Keratinocyte (primary cell): Measurements from ENCODE around the gene OR10G6. TPM values are rescaled to one million over a fixed set of nuclear protein-coding genes. Genes with fewer than 3 reads are reported as not detected.

ENCODE experiments used
- DNase-seq: peaks from one replicate; pipeline ENCODE4 v3.0.0-alpha.2; 2011; ENCODE audit warnings: low read depth, missing footprints, low spot score
- FAIRE-seq: peaks from 2 replicates; lab custom pipeline; 2011; peaks lifted over from hg19 to GRCh38; lab: Jason Lieb, UNC
- H2AFZ ChIP-seq: 2 replicates; pipeline ENCODE4 v1.6.0; 2012; ENCODE audit warnings: low read length, control low read depth, inconsistent platforms; ENCODE audit not compliant: control insufficient read depth
- H3K27ac ChIP-seq: 2 replicates; pipeline ENCODE4 v1.5.1; 2011; ENCODE audit warnings: low read length; ENCODE audit not compliant: control insufficient read depth, insufficient read depth
- H3K27me3 ChIP-seq: 3 replicates; pipeline ENCODE4 v1.6.0; 2011; ENCODE audit warnings: low read length; ENCODE audit not compliant: control insufficient read depth, insufficient read depth; ENCODE audit errors: extremely low read depth
- H3K36me3 ChIP-seq, 2 experiments: 2 replicates in 1 of 2; 3 replicates in 1 of 2; pipeline ENCODE4 v1.5.1; 2011; ENCODE audit warnings: low read length in 2 of 2, mild to moderate bottlenecking in 1 of 2; ENCODE audit not compliant: control insufficient read depth in 2 of 2, insufficient read depth in 2 of 2; ENCODE audit errors: extremely low read depth in 1 of 2
- H3K4me1 ChIP-seq: 3 replicates; pipeline ENCODE4 v1.5.1; 2011; ENCODE audit warnings: low read length; ENCODE audit not compliant: control insufficient read depth, insufficient read depth; ENCODE audit errors: extremely low read depth
- H3K4me2 ChIP-seq: 3 replicates; pipeline ENCODE4 v1.6.0; 2011; ENCODE audit warnings: low read depth, low read length; ENCODE audit not compliant: control insufficient read depth, insufficient read depth; ENCODE audit errors: extremely low read depth
- H3K4me3 ChIP-seq, 3 experiments: fragments of 200-600 bp in 1 of 3; sonication (generic) in 1 of 3; 2 replicates in 2 of 3; 3 replicates in 1 of 3; pipeline ENCODE4 v1.5.1; 2011 to 2016; ENCODE audit warnings: low read length in 3 of 3, mild to moderate bottlenecking in 3 of 3, control low read depth in 2 of 3, inconsistent platforms in 1 of 3, low read depth in 1 of 3, mixed read lengths in 1 of 3, mixed run types in 1 of 3, moderate library complexity in 1 of 3; ENCODE audit not compliant: control insufficient read depth in 2 of 3, insufficient read depth in 2 of 3; ENCODE audit errors: extremely low read depth in 1 of 3
- H3K79me2 ChIP-seq: 2 replicates; pipeline ENCODE4 v1.6.0; 2012; ENCODE audit warnings: low read length; ENCODE audit not compliant: control insufficient read depth, insufficient read depth
- H3K9ac ChIP-seq: 3 replicates; pipeline ENCODE4 v1.6.0; 2011; ENCODE audit warnings: low read length; ENCODE audit not compliant: control insufficient read depth, insufficient read depth; ENCODE audit errors: extremely low read depth
- H3K9me1 ChIP-seq: 3 replicates; pipeline ENCODE4 v1.6.0; 2011; ENCODE audit warnings: low read length; ENCODE audit not compliant: control insufficient read depth, insufficient read depth; ENCODE audit errors: extremely low read depth
- H3K9me3 ChIP-seq: 2 replicates; pipeline ENCODE4 v1.5.1; 2012; ENCODE audit warnings: low read depth, low read length; ENCODE audit not compliant: control insufficient read depth
- H4K20me1 ChIP-seq: 3 replicates; pipeline ENCODE4 v1.6.0; 2011; ENCODE audit warnings: low read length; ENCODE audit not compliant: control insufficient read depth, insufficient read depth; ENCODE audit errors: extremely low read depth
- CTCF ChIP-seq, 3 experiments: IDR thresholded peaks in 1 of 3; conservative IDR thresholded peaks in 1 of 3; optimal IDR thresholded peaks in 1 of 3; 2 replicates in 2 of 3; 3 replicates in 1 of 3; pipeline versions ENCODE3 to v1.5.1; 2011; ENCODE audit warnings: low read length in 3 of 3, mild to moderate bottlenecking in 3 of 3, moderate library complexity in 2 of 3, control low read depth in 1 of 3, inconsistent platforms in 1 of 3; ENCODE audit not compliant: insufficient read depth in 2 of 3; ENCODE audit errors: extremely low read depth in 1 of 3
- EZH2 ChIP-seq: IDR thresholded peaks from one replicate; pipeline ENCODE4 v1.6.1; 2012; ENCODE audit warnings: inconsistent platforms, mild to moderate bottlenecking, low read length, moderate library complexity
- dilution Hi-C: fragments of 300-500 bp; cut with MboI; formaldehyde crosslinking; loops from one replicate; pipeline ENCODE4 v1.7.0; 2020; ENCODE audit warnings: low sequenced_read_pairs; ENCODE audit not compliant: extremely low pct_ligation_motif_present
- polyA plus RNA-seq, 5 experiments: library from polyadenylated mRNA; depleted of rRNA in 3 of 5; stranded (reverse) in 3 of 5; stranded (forward) in 1 of 5; unstranded in 1 of 5; fragments of >200 nt; gene quantifications; 1 replicate in 1 of 5; 2 replicates in 3 of 5; 3 replicates in 1 of 5; pipeline versions ENCODE4 v1.2.1 to v1.2.3, GENCODE V29; 2011 to 2012; ENCODE audit warnings: missing spikeins in 2 of 5, low read depth in 1 of 5, low replicate concordance in 1 of 5

The OR10G6 gene
- polyA plus RNA-seq, 1 donor (not counting 4 experiments of a cell fraction or from before 2014, with no cell fraction given) = not detected

- Histone ChIP-seq H3K9me1 (no peaks in the 10 kb centered on the region), H3K4me2 (no peak within 1 kb of the TSS), H3K27ac (no peak within 1 kb of the TSS), H3K4me3 (no peak within 1 kb of the TSS), H3K4me1 (no peaks in the 10 kb centered on the region), H3K27me3 (no peaks in the 10 kb centered on the region), H2AFZ (no peak within 1 kb of the TSS), H3K79me2 (no peaks in the 10 kb centered on the region), H3K9ac (no peak within 1 kb of the TSS), H4K20me1 (no peaks in the 10 kb centered on the region), H3K36me3 (no peaks in the 10 kb centered on the region), H3K9me3 (no peaks in the 10 kb centered on the region)
- no peak for TF ChIP-seq CTCF (optimal IDR thresholded peaks at IDR 0.05 in 1 of 3, IDR thresholded peaks at IDR 0.05 in 1 of 3, conservative IDR thresholded peaks at IDR 0.05 in 1 of 3; ENCODE audit: extremely low read depth in 1 of 3, insufficient read depth in 2 of 3, low read length in 3 of 3)
- FAIRE-seq = no peak
- DNase-seq = no peak
- dilution Hi-C loops = no loop called here
Observed at GRCh38 chr11:124041254-124041653, 46.3 kb upstream of the OR10G6 start, which contains the start of gene OR10G7. Gene OR10G7, minus strand, starts transcription at chr11:124041325. Its CDS starts 2,324 bp downstream, at chr11:124039001.

- FAIRE-seq (no peak), DNase-seq (no peak)
- Histone ChIP-seq H3K27ac (no peak overlapping the region), H3K9me3 (no peaks in the 10 kb centered on the region), H3K9ac (no peak overlapping the region), H3K36me3 (no peaks in the 10 kb centered on the region), H4K20me1 (no peaks in the 10 kb centered on the region), H3K27me3 (no peaks in the 10 kb centered on the region), H3K9me1 (no peaks in the 10 kb centered on the region), H3K4me1 (no peaks in the 10 kb centered on the region), H3K4me2 (no peak overlapping the region), H3K79me2 (no peaks in the 10 kb centered on the region), H2AFZ (no peak overlapping the region), H3K4me3 (no peak overlapping the region)
- no peak for TF ChIP-seq EZH2
- no peak for TF ChIP-seq CTCF (optimal IDR thresholded peaks at IDR 0.05 in 1 of 3, IDR thresholded peaks at IDR 0.05 in 1 of 3, conservative IDR thresholded peaks at IDR 0.05 in 1 of 3; ENCODE audit: extremely low read depth in 1 of 3, insufficient read depth in 2 of 3, low read length in 3 of 3)
- dilution Hi-C loops = no loop called here
Observed at GRCh38 chr11:124039557-124039956, 44.6 kb upstream of the OR10G6 start.
